Liver (tissue), 9 donors: Measurements from ENCODE around the gene RASL10B. TPM values are rescaled to one million over a fixed set of nuclear protein-coding genes. Genes with fewer than 3 reads are reported as not detected.
"Not testable (repeated sequence)": the region's sequence is repeated elsewhere in the genome, so short reads cannot be mapped to it uniquely, and the experiment has no call there.

Source experiments
- DNase-seq: peaks from one replicate; pipeline ENCODE4 v3.0.0-alpha.2; 2017; ENCODE audit warnings: low spot score
- H3K27ac ChIP-seq, 2 donors: one replicate each; pipeline ENCODE4 v1.7.0; 2013; ENCODE audit warnings: inconsistent platforms in 2 of 2, low read length in 2 of 2, control low read depth in 1 of 2, low read depth in 1 of 2, mild to moderate bottlenecking in 1 of 2
- H3K27me3 ChIP-seq, 4 donors: one replicate each; pipeline versions ENCODE4 v1.6.1 to v1.7.0; 2013; ENCODE audit warnings: low read length in 3 of 4, inconsistent platforms in 1 of 4, mild to moderate bottlenecking in 1 of 4, moderate library complexity in 1 of 4; ENCODE audit not compliant: control insufficient read depth in 4 of 4, insufficient read depth in 4 of 4
- H3K36me3 ChIP-seq, 4 donors: one replicate each; pipeline versions ENCODE4 v1.6.1 to v1.7.0; 2013; ENCODE audit warnings: low read length in 3 of 4, mild to moderate bottlenecking in 3 of 4, low read depth in 1 of 4, moderate library complexity in 1 of 4; ENCODE audit not compliant: control insufficient read depth in 4 of 4, insufficient read depth in 3 of 4
- H3K4me1 ChIP-seq, 4 donors: one replicate each; pipeline versions ENCODE4 v1.6.1 to v1.7.0; 2013; ENCODE audit warnings: low read length in 3 of 4, mild to moderate bottlenecking in 3 of 4, moderate library complexity in 1 of 4; ENCODE audit not compliant: control insufficient read depth in 4 of 4, insufficient read depth in 4 of 4
- H3K4me3 ChIP-seq, 3 donors: one replicate each; pipeline versions ENCODE4 v1.6.1 to v1.7.0; 2013; ENCODE audit warnings: low read length in 3 of 3, control low read depth in 1 of 3, low read depth in 1 of 3, mild to moderate bottlenecking in 1 of 3
- H3K9ac ChIP-seq, 2 donors: one replicate each; pipeline ENCODE4 v1.7.0; 2013; ENCODE audit warnings: low read length in 2 of 2, mild to moderate bottlenecking in 2 of 2, moderate library complexity in 2 of 2, control low read depth in 1 of 2, low read depth in 1 of 2
- H3K9me3 ChIP-seq, 4 donors: one replicate each; pipeline versions ENCODE4 v1.6.1 to v1.7.0; 2013; ENCODE audit warnings: low read length in 3 of 4; ENCODE audit not compliant: control insufficient read depth in 4 of 4
- ATF3 ChIP-seq: IDR thresholded peaks from 2 replicates; pipeline ENCODE4 v1.6.1; 2016; ENCODE audit warnings: antibody characterized with exemption
- CTCF ChIP-seq: fragments of 150-350 bp; IDR thresholded peaks from 2 replicates; pipeline ENCODE4 v1.5.1; 2017; ENCODE audit warnings: improper control_type of control experiment, low read depth, low read length; ENCODE audit not compliant: missing input control
- EGR1 ChIP-seq, 2 donors: IDR thresholded peaks; 2 replicates each; pipeline ENCODE4 v1.6.1; 2016 to 2018; ENCODE audit warnings: antibody characterized with exemption in 2 of 2, low read depth in 2 of 2
- FOXA1 ChIP-seq: IDR thresholded peaks from 2 replicates; pipeline ENCODE4 v1.6.1; 2016; ENCODE audit warnings: antibody characterized with exemption
- FOXA2 ChIP-seq: IDR thresholded peaks from 2 replicates; pipeline ENCODE4 v1.6.1; 2016; ENCODE audit warnings: antibody characterized with exemption
- HNF4A ChIP-seq, 2 donors: conservative IDR thresholded peaks; 2 replicates each; pipeline ENCODE4 v1.6.1; 2016; ENCODE audit warnings: antibody characterized with exemption in 2 of 2, mild to moderate bottlenecking in 2 of 2
- JUND ChIP-seq, 2 donors: IDR thresholded peaks; 2 replicates each; pipeline ENCODE4 v1.6.1; 2016; ENCODE audit warnings: antibody characterized with exemption in 2 of 2
- NR2F2 ChIP-seq: IDR thresholded peaks from 2 replicates; pipeline ENCODE4 v1.6.1; 2016; ENCODE audit warnings: antibody characterized with exemption
- RAD21 ChIP-seq, 2 donors: IDR thresholded peaks; 2 replicates each; pipeline ENCODE4 v1.6.1; 2016; ENCODE audit warnings: antibody characterized with exemption in 2 of 2, mild to moderate bottlenecking in 2 of 2
- REST ChIP-seq: IDR thresholded peaks from 2 replicates; pipeline ENCODE4 v1.6.1; 2016; ENCODE audit warnings: antibody characterized with exemption, mild to moderate bottlenecking
- SP1 ChIP-seq: IDR thresholded peaks from 2 replicates; pipeline ENCODE4 v1.6.1; 2018; ENCODE audit warnings: antibody characterized with exemption, mild to moderate bottlenecking
- TAF1 ChIP-seq: conservative IDR thresholded peaks from 2 replicates; pipeline ENCODE4 v1.6.1; 2016; ENCODE audit warnings: antibody characterized with exemption, mild to moderate bottlenecking
- WGBS: extraction: QIAGEN DNeasy Blood & Tissue Kit; methylation state at CpG from one replicate; pipeline ENCODE4 v1.1.7; 2013; 5-methylcytosine and 5-hydroxymethylcytosine counted together
- polyA plus RNA-seq, 2 donors: library from polyadenylated mRNA; stranded (reverse) in 1 of 2; unstranded in 1 of 2; fragments of 200-250 nt in 1 of 2; fragments of >200 nt in 1 of 2; fragmentation: Nextera tagmentation in 1 of 2; extraction: Ambion mirVana in 1 of 2; gene quantifications; one replicate each; pipeline versions ENCODE4 v1.2.1 to v1.2.3, GENCODE V29; 2013 to 2015
- total RNA-seq, 2 donors: library from RNA; depleted of rRNA; stranded (reverse); fragments of >200 nt; gene quantifications; one replicate each; pipeline ENCODE4 v1.2.3, GENCODE V29; 2014
- donor health status: healthy.
- donor health status: healthy.
- donor health status: healthy.
- donor health status: healthy.
- donor health status: healthy.

Gene RASL10B
- total and polyA plus RNA-seq, 4 donors = 0.42 to 3.8 (median 2.2) TPM

GRCh38 chr17:35701491-35701890 is 29.9 kb upstream of the RASL10B start:
- WGBS = 91% methylated on average over 5 of the region's 5 CpGs
- Histone ChIP-seq H3K9ac (no peak overlapping the region), H3K36me3 (peaks cover 0 to 2% (median 0%) of the 10 kb centered on the region in 4 donors), H3K4me1 (no peaks in the 10 kb centered on the region), H3K27me3 (no peaks in the 10 kb centered on the region), H3K27ac (no peak overlapping the region), H3K9me3 (no peaks in the 10 kb centered on the region), H3K4me3 (no peak overlapping the region)
- no peak for TF ChIP-seq NR2F2
- DNase-seq = no peak

GRCh38 chr17:35703308-35703707 is 28.1 kb upstream of the RASL10B start:
- H3K27ac ChIP-seq, H3K27me3 ChIP-seq, H3K4me3 ChIP-seq, H3K9me3 ChIP-seq, DNase-seq, H3K4me1 ChIP-seq, H3K36me3 ChIP-seq, H3K9ac ChIP-seq: not testable (repeated sequence)
- 97% methylated on average over 2 of the region's 2 CpGs for WGBS

- 95% methylated on average over 1 of the region's 1 CpG for WGBS
- DNase-seq = no peak
- Histone ChIP-seq H3K27me3 (no peaks in the 10 kb centered on the region), H3K9me3 (no peaks in the 10 kb centered on the region), H3K4me1 (peaks cover 0 to 10% (median 5%) of the 10 kb centered on the region in 4 donors), H3K9ac (no peak overlapping the region), H3K4me3 (no peak overlapping the region), H3K36me3 (peaks cover 0 to 3% (median 0%) of the 10 kb centered on the region in 4 donors), H3K27ac (no peak overlapping the region)
- TF ChIP-seq CTCF (no peak), EGR1 (IDR thresholded peaks at IDR 0.05; ENCODE audit: low read depth in 2 of 2) (no peak), RAD21 (IDR thresholded peaks at IDR 0.05) (no peak), JUND (IDR thresholded peaks at IDR 0.05) (no peak), SP1 (no peak), TAF1 (no peak), FOXA2 (no peak), FOXA1 (no peak), HNF4A (conservative IDR thresholded peaks at IDR 0.05) (no peak), ATF3 (no peak), REST (no peak)
Observed at GRCh38 chr17:35705230-35705629, 26.2 kb upstream of the RASL10B start.
